ENCODE data around the gene ZNF606.
A peak's percentile ranks its signal among the peaks of the same experiment; 100 is the strongest.

ZNF606 gene

GRCh38 chr19:58002384-58003173 lies at the start of gene ZNF606:
TSS of gene ZNF606 (minus strand) at chr19:58002820. CDS start at chr19:58001319, 1,501 bp downstream.
- DNase-seq (ENCODE audit: low read depth in 2 of 2), result peak; percentile 70 to 80

- no peak for DNase-seq (ENCODE audit: low read depth in 2 of 2)
Observed at GRCh38 chr19:58052256-58052655, 49.6 kb upstream of the ZNF606 start.

- DNase-seq (ENCODE audit: low read depth in 2 of 2), result no peak
Observed at GRCh38 chr19:58047672-58048071, 45.1 kb upstream of the ZNF606 start.

GRCh38 chr19:58046856-58047255 lies 44.2 kb upstream of the ZNF606 start:
- DNase-seq (ENCODE audit: low read depth in 2 of 2), result no peak

- DNase-seq (ENCODE audit: low read depth in 2 of 2), result no peak
Observed at GRCh38 chr19:58045411-58046050, 42.9 kb upstream of the ZNF606 start.

- DNase-seq (ENCODE audit: low read depth in 2 of 2), result no peak
Observed at GRCh38 chr19:58044886-58045285, 42.3 kb upstream of the ZNF606 start.

GRCh38 chr19:58044391-58044790 lies 41.8 kb upstream of the ZNF606 start:
- DNase-seq (ENCODE audit: low read depth in 2 of 2), result no peak

GRCh38 chr19:58042495-58043340 lies 40.1 kb upstream of the ZNF606 start:
- DNase-seq (ENCODE audit: low read depth in 2 of 2), result no peak

- DNase-seq (ENCODE audit: low read depth in 2 of 2), result no peak
Observed at GRCh38 chr19:58040751-58041525, 38.3 kb upstream of the ZNF606 start.

- no peak for DNase-seq (ENCODE audit: low read depth in 2 of 2)
Observed at GRCh38 chr19:58038688-58039204, 36.1 kb upstream of the ZNF606 start.

- DNase-seq (ENCODE audit: low read depth in 2 of 2), result no peak
Observed at GRCh38 chr19:58037927-58038687, 35.5 kb upstream of the ZNF606 start.

GRCh38 chr19:58035863-58036262 lies 33.2 kb upstream of the ZNF606 start:
- DNase-seq (ENCODE audit: low read depth in 2 of 2), result no peak

- DNase-seq (ENCODE audit: low read depth in 2 of 2), result no peak
Observed at GRCh38 chr19:58034477-58034793, 31.8 kb upstream of the ZNF606 start.

- DNase-seq (ENCODE audit: low read depth in 2 of 2), result peak in 1 of 2 donors; percentile 21
Observed at GRCh38 chr19:58033741-58034476, 31.3 kb upstream of the ZNF606 start, which contains the start of gene ZSCAN1. TSS of gene ZSCAN1 (plus strand) at chr19:58034025. CDS start at chr19:58037837, 3,812 bp downstream.

- DNase-seq (ENCODE audit: low read depth in 2 of 2), result no peak
Observed at GRCh38 chr19:58024661-58025060, 22.0 kb upstream of the ZNF606 start.

- no peak for DNase-seq (ENCODE audit: low read depth in 2 of 2)
Observed at GRCh38 chr19:58022283-58022660, 19.7 kb upstream of the ZNF606 start.

GRCh38 chr19:58021541-58022282 lies 19.1 kb upstream of the ZNF606 start:
- DNase-seq (ENCODE audit: low read depth in 2 of 2), result no peak

GRCh38 chr19:58020129-58020528 lies 17.5 kb upstream of the ZNF606 start:
- DNase-seq (ENCODE audit: low read depth in 2 of 2), result no peak

GRCh38 chr19:58014141-58014540 lies 11.5 kb upstream of the ZNF606 start:
- DNase-seq (ENCODE audit: low read depth in 2 of 2), result no peak
